ENCODE measurements around the gene ZDHHC14.

DNA sequence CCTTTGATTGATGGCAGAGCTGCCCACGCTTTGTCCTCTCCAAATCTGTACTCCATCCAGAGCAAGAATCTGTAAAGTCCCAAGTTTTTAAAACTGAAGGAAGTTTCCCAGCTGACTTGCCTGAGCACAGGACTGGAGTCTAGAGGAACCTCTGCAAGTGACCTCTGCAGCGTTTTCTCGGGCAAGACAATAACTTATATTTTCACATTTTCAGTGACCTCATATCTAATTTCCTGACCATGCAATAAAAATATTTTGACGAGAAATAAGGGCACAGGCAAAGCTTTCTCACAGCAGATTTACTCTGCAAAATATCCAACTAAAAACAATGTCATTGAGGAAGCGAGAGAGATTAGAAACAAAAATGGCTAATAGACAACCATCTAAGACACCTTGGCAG is 256.5 kb downstream of the ZDHHC14 start:
- no peak for TF ChIP-seq CTCF (IDR thresholded peaks at IDR 0.05; ENCODE audit: low read depth, low read length)
- TF ChIP-seq, protein P1, sequence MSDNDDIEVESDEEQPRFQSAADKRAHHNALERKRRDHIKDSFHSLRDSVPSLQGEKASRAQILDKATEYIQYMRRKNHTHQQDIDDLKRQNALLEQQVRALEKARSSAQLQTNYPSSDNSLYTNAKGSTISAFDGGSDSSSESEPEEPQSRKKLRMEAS (IDR thresholded peaks at IDR 0.05; ENCODE audit: low read depth, low read length): no peak

Measured in NB4 (cell line).